ACC112 (cell line): Measurements from ENCODE around the gene FAAH.
"Not testable (repeated sequence)": the region's sequence is repeated elsewhere in the genome, so short reads cannot be mapped to it uniquely, and the experiment has no call there.

ENCODE experiments used
- H2AFZ ChIP-seq: fragments of 200-600 bp; sonication (generic); one replicate; pipeline ENCODE4 v1.6.0; 2017; ENCODE audit warnings: antibody characterized with exemption, low read length; ENCODE audit not compliant: unreplicated experiment
- H3K27ac ChIP-seq: fragments of 200-600 bp; sonication (generic); 2 replicates; pipeline ENCODE4 v1.5.1; 2014; ENCODE audit warnings: low read depth, mild to moderate bottlenecking, antibody characterized with exemption, low read length, moderate library complexity
- H3K27me3 ChIP-seq: fragments of 200-600 bp; sonication (generic); 2 replicates; pipeline ENCODE4 v1.6.1; 2014; ENCODE audit warnings: mild to moderate bottlenecking, antibody characterized with exemption, low read length, moderate library complexity, mixed read lengths; ENCODE audit not compliant: insufficient read depth
- H3K36me3 ChIP-seq: fragments of 200-600 bp; sonication (generic); 2 replicates; pipeline ENCODE4 v1.6.1; 2016; ENCODE audit warnings: mild to moderate bottlenecking, antibody characterized with exemption, low read length, moderate library complexity, mixed read lengths; ENCODE audit not compliant: insufficient read depth
- H3K4me1 ChIP-seq: fragments of 200-600 bp; sonication (generic); one replicate; pipeline ENCODE4 v1.6.1; 2016; ENCODE audit warnings: low read length, mixed read lengths; ENCODE audit not compliant: insufficient read depth, unreplicated experiment, control insufficient read depth
- H3K4me3 ChIP-seq: fragments of 200-600 bp; sonication (generic); 2 replicates; pipeline ENCODE4 v1.5.1; 2014; ENCODE audit warnings: mild to moderate bottlenecking, low read depth, low read length
- H3K79me2 ChIP-seq: fragments of 200-600 bp; sonication (generic); one replicate; pipeline ENCODE4 v1.6.0; 2016; ENCODE audit warnings: low read length; ENCODE audit not compliant: control insufficient read depth, unreplicated experiment, insufficient read depth

The FAAH gene

DNA sequence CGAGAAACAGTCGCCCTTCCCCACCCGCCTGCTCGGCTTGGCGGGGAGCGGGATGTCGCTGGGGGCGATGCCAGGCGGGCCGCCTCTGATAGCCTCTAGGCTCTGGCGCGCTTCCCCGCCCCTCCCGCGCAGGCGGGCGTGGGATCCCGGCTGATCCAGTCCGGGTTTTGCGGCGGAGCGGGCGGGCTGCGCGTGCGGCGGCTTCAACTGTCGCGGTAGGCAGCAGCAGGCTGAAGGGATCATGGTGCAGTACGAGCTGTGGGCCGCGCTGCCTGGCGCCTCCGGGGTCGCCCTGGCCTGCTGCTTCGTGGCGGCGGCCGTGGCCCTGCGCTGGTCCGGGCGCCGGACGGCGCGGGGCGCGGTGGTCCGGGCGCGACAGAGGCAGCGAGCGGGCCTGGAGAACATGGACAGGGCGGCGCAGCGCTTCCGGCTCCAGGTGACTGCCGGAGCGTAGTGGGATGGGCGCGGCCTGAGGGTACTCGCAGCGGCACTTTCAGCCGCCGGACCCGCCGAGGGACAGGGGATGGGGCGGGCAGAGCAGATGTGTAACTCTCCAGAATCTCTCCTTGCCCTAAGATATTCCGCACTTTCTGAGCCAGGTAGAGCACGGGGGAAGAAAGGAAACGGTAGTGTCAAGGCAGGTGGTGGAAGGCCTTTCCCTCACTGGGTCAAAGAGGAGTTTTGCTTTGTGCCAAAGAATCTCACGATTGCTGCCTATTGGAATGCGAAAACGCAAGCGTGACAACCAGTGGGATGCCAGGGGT is at the start of gene FAAH:
Gene FAAH, plus strand, starts transcription at position 210 of the 764 bp plus-strand sequence. Its CDS starts 32 bp downstream, at position 242.
- peaks cover 4% of the 10 kb centered on the region; the same call in 1 of the 2 replicates for H3K36me3 ChIP-seq
- no peaks in the 10 kb centered on the region for H3K79me2 ChIP-seq
- H3K4me3 ChIP-seq, result peak within 1 kb of the TSS; percentile 51; the same call in 1 of the 2 replicates
- peak within 1 kb of the TSS; percentile 81 for H2AFZ ChIP-seq
- peaks cover 58% of the 10 kb centered on the region for H3K27me3 ChIP-seq
- H3K4me1 ChIP-seq, result no peaks in the 10 kb centered on the region
- no peak within 1 kb of the TSS for H3K27ac ChIP-seq

DNA sequence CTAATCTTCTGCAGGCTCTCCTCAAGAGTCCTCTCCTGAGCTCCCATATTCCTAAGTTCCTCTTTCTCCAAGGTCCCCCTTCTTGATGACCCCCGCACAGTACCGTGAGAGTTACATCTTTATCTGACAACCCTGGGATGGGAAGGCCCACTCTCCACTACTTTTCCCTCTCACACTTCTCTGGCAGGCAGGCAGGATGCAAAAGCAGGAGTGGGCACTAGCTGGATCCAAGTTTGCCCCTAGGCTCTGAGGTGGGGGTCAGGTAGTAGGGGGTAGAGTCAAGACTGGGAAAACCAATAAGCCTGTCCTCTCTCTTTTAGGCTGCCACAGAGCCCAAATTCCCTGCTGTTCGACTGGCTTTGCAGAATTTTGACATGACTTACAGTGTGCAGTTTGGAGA is 49.6 kb upstream of the FAAH start:
- Histone ChIP-seq H3K27ac (no peak overlapping the region), H3K4me3 (no peak overlapping the region), H3K27me3 (no peaks in the 10 kb centered on the region), H3K4me1 (peaks cover 15% of the 10 kb centered on the region), H3K79me2 (peaks cover 20% of the 10 kb centered on the region), H2AFZ (no peak overlapping the region), H3K36me3 (no peaks in the 10 kb centered on the region)

DNA sequence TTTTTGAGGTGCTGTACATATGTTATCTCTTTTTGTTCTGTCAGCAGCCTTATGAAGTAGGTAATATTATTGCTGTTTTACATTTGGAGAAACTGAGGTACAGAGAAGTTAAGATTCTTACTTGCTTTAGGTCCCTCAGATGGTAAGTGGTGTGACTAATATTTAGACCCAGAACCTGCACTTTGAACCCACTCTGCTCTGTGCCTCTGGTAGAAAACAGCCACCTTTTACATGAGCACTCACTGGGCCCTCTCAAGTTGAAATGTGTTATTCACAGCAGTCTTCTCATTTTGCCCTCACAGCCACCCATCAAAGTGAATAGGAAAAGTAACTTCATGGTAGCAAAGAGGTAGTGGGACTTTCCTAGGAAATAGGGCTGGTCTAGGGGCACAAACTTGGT is 48.8 kb upstream of the FAAH start:
- no peak overlapping the region for H3K4me3 ChIP-seq
- H3K27me3 ChIP-seq, result no peaks in the 10 kb centered on the region
- H3K4me1 ChIP-seq, result peaks cover 15% of the 10 kb centered on the region
- H2AFZ ChIP-seq, result no peak overlapping the region
- 0 out of 2 replicates have a peak, but pooled peaks cover under 1% of the 10 kb centered on the region for H3K36me3 ChIP-seq
- peaks cover 23% of the 10 kb centered on the region for H3K79me2 ChIP-seq
- no peak overlapping the region for H3K27ac ChIP-seq

DNA sequence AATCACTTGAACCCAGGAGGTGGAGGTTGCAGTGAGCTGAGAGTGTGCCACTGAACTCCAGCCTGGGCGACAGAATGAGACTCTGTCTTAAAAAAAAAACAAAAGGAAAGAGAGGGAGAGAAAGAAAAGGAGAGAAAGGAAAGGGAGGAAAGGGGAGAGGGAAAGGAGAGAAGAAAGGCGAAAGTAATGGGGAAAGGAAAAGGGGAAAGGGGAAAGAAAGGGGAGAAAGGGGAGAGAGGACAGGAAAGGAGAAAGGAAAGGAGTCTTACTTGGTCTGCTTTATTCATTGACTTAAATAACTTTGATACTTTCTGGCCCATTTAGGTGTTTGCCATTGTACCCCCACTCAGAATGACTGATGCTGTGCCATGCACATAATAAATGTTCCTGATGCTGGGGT is 41.8 kb upstream of the FAAH start:
- H3K79me2 ChIP-seq, result peaks cover 3% of the 10 kb centered on the region
- H2AFZ ChIP-seq, result no peak overlapping the region
- H3K4me3 ChIP-seq, result no peak overlapping the region
- H3K36me3 ChIP-seq, result peaks cover 23% of the 10 kb centered on the region
- no peaks in the 10 kb centered on the region for H3K4me1 ChIP-seq
- H3K27ac ChIP-seq, result no peak overlapping the region
- no peaks in the 10 kb centered on the region for H3K27me3 ChIP-seq

DNA sequence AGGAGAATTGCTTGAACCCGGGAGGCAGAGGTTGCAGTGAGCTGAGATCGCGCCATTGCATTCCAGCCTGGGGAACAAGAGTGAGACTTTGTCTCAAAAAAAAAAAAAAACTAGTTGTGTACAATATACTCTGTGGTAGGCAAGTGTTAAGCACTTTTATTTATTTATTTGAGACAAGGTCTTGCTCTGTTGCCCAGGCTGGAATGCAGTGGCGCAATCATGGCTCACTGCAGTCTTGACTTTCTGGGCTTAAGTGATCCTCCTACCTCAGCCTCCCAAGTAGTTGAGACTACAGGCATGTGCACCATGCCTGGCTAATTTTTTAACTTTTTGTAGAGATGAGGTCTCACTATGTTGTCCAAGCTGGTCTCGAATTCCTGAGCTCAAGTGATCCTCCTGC is 38.2 kb upstream of the FAAH start:
- not testable (repeated sequence) for H3K4me3 ChIP-seq, H3K27ac ChIP-seq, H2AFZ ChIP-seq, H3K79me2 ChIP-seq, H3K27me3 ChIP-seq, H3K4me1 ChIP-seq
- peaks cover 22% of the 10 kb centered on the region for H3K36me3 ChIP-seq

DNA sequence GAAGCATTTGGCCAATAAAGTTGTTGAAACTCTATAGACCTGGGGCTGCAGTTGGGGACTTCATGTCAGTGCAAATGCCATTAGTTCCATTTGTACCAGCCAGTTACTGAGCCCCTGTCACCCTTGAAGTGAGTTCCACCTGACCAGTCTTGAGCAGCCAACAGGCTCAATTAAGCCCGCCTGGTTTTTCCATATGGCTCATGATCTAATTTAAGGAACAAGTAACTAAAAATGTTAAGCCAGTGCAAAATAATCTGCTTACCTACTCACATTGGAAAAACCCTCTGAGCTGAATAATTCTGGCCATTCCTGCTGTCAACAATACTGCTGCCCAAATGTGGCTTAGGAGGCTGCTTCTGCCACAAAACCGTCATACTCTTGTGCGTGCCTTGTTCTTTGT is 32.0 kb upstream of the FAAH start:
- Histone ChIP-seq H3K27me3 (no peaks in the 10 kb centered on the region), H3K4me3 (no peak overlapping the region), H3K4me1 (no peaks in the 10 kb centered on the region), H3K79me2 (no peaks in the 10 kb centered on the region), H3K36me3 (peaks cover 27% of the 10 kb centered on the region), H3K27ac (no peak overlapping the region), H2AFZ (no peak overlapping the region)

DNA sequence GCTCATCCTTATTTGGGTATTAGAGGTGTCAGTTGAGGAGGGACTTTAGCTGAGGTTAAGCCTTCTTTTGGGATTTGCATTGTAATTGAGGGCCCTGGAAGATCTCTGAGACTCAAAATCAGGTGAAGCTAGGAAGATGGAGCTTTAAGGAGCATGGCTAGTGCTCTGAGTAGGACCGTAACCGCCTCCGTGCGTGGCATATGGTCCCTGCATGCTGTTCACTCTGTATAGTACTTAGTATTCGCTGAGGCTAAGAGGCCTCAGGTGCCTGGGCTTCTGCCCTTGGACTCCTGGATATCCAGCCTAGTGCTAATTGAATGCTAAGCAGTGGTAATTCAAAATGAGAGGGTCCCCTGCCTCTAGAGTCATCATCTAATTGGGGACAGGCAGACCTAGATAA is 31.0 kb upstream of the FAAH start:
- H3K4me3 ChIP-seq, result no peak overlapping the region
- H3K79me2 ChIP-seq, result no peaks in the 10 kb centered on the region
- H3K36me3 ChIP-seq, result peaks cover 27% of the 10 kb centered on the region
- no peaks in the 10 kb centered on the region for H3K27me3 ChIP-seq
- no peak overlapping the region for H3K27ac ChIP-seq
- no peaks in the 10 kb centered on the region for H3K4me1 ChIP-seq
- no peak overlapping the region for H2AFZ ChIP-seq

DNA sequence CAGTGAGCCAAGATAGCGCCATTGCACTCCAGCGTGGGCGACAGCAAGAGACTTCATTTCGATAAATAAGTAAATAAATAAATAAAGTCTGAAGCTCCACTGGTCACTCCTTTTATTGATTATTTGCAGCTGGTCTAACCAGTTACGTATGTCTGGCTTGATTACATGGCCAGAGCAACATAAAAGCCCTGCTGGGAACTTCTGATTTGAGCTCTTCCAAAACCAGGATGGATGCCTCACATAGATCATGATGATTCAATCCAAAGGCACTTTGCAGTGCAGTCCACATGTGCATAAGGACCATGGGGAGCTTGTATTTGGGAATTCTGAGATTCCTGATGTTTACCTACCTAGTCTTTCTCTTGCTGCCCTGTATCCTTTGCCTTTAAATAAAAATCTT is 29.5 kb upstream of the FAAH start:
- no peaks in the 10 kb centered on the region for H3K4me1 ChIP-seq
- no peak overlapping the region for H3K4me3 ChIP-seq
- H3K79me2 ChIP-seq, result no peaks in the 10 kb centered on the region
- no peak overlapping the region for H2AFZ ChIP-seq
- H3K27ac ChIP-seq, result no peak overlapping the region
- H3K36me3 ChIP-seq, result peaks cover 27% of the 10 kb centered on the region
- H3K27me3 ChIP-seq, result no peaks in the 10 kb centered on the region

DNA sequence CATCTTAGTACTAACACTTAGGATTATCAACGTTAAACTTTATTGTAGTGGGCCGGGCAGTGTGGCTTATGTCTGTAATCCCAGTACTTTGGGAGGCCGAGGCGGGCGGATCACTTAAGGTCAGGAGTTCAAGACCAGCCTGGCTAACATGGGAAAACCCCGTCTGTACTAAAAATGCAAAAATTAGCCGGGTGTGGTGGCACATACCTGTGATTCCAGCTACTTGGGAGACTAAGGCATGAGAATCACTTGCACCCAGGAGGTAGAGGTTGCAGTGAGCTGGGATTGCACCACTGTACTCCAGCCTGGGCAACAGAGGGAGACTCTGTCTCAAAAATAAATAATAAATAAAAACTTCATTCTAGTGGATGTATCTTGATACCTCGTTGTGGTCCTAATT is 28.3 kb upstream of the FAAH start:
- H3K27me3 ChIP-seq, H3K4me1 ChIP-seq, H3K27ac ChIP-seq, H3K79me2 ChIP-seq, H2AFZ ChIP-seq, H3K4me3 ChIP-seq: not testable (repeated sequence)
- peaks cover 24% of the 10 kb centered on the region for H3K36me3 ChIP-seq

DNA sequence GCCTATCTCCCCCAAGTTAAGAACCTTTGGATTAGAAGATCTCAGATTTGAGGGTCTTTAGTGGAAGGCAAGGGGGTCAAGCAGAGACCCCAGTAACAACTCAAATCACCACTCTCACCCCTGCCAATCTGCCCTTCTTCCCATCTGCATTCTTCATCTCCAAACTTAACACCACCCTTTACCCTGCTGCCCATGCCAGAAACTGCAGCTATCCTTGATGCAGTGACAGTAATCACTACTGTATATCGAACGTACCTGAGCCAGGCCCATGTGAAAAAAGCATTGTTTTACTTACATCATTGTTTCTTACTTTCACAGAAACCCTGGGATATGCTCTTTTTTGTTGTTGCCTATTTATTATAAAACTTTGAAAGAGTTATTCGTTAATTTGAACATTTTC is 27.0 kb upstream of the FAAH start:
- H3K27me3 ChIP-seq, result no peaks in the 10 kb centered on the region
- H3K36me3 ChIP-seq, result peaks cover 15% of the 10 kb centered on the region; the same call in 1 of the 2 replicates
- H3K79me2 ChIP-seq, result no peaks in the 10 kb centered on the region
- H2AFZ ChIP-seq, result no peak overlapping the region
- no peak overlapping the region for H3K27ac ChIP-seq
- no peaks in the 10 kb centered on the region for H3K4me1 ChIP-seq
- no peak overlapping the region for H3K4me3 ChIP-seq

DNA sequence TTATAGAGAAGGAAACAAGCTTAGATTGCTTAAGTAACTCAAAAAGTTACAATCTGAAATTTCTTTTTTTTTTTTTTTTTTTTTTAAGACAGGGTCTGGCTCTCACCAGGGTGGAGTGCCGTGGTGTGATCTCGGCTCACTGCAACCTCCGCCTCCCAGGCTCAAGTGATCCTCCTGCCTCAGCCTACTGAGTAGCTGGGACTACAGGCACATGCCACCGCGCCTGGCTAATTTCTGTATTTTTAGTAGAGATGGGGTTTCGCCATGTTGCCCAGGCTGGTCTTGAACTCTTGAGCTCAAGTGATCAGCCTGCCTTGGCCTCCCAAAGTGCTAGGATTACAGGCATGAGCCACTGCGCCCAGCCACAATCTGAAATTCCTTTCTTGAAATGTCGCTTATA is 26.4 kb upstream of the FAAH start:
- H2AFZ ChIP-seq, H3K27me3 ChIP-seq, H3K79me2 ChIP-seq, H3K4me1 ChIP-seq, H3K27ac ChIP-seq, H3K4me3 ChIP-seq: not testable (repeated sequence)
- peaks cover 10% of the 10 kb centered on the region; the same call in 1 of the 2 replicates for H3K36me3 ChIP-seq
